ENCODE measurements around the gene AEBP1.

DNA sequence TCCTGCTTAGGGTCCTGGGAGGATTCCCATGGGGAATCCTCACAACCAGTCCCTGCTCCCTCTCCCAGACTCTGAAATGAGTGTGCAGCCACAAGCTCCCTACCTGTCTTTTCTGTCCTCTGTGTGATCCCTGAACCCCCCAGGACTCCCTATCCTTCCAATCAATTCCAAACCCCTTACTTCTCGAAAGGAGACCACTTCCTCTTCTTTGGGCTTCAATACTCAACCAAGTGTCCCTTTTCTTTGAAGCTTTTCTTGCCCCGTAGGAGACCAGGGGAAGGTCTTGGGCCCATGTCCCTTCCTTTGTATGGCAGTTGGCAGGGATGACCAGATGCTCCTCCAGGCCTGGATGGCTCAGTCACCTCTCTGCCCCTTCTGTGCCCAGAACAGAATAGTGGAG is 1.7 kb downstream of the AEBP1 start:
- TF ChIP-seq, protein P1, sequence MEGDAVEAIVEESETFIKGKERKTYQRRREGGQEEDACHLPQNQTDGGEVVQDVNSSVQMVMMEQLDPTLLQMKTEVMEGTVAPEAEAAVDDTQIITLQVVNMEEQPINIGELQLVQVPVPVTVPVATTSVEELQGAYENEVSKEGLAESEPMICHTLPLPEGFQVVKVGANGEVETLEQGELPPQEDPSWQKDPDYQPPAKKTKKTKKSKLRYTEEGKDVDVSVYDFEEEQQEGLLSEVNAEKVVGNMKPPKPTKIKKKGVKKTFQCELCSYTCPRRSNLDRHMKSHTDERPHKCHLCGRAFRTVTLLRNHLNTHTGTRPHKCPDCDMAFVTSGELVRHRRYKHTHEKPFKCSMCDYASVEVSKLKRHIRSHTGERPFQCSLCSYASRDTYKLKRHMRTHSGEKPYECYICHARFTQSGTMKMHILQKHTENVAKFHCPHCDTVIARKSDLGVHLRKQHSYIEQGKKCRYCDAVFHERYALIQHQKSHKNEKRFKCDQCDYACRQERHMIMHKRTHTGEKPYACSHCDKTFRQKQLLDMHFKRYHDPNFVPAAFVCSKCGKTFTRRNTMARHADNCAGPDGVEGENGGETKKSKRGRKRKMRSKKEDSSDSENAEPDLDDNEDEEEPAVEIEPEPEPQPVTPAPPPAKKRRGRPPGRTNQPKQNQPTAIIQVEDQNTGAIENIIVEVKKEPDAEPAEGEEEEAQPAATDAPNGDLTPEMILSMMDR (IDR thresholded peaks at IDR 0.05), result no peak
- TF ChIP-seq EP300 (IDR thresholded peaks at IDR 0.05) (no peak), POLR2A (IDR thresholded peaks at IDR 0.05) (no peak), POLR2AphosphoS5 (IDR thresholded peaks at IDR 0.05) (no peak)
